ENCODE results near the gene THBS2. TPM values are rescaled to one million over a fixed set of nuclear protein-coding genes. Genes with fewer than 3 reads are reported as not detected.
A peak's percentile ranks its signal among the peaks of the same experiment; 100 is the strongest.

THBS2 gene
- total and polyA plus RNA-seq, 8 donors = 4.8 to 126 (median 6.9) TPM

GRCh38 chr6:169256061-169256460, 2.4 kb upstream of the THBS2 start:
- no peak for ATAC-seq
- no peak overlapping the region for H3K4me3 ChIP-seq
- peak in 1 of 4 donors; percentile 28 for DNase-seq
- H3K36me3 ChIP-seq = no peaks in the 10 kb centered on the region
- TF ChIP-seq, protein P1, sequence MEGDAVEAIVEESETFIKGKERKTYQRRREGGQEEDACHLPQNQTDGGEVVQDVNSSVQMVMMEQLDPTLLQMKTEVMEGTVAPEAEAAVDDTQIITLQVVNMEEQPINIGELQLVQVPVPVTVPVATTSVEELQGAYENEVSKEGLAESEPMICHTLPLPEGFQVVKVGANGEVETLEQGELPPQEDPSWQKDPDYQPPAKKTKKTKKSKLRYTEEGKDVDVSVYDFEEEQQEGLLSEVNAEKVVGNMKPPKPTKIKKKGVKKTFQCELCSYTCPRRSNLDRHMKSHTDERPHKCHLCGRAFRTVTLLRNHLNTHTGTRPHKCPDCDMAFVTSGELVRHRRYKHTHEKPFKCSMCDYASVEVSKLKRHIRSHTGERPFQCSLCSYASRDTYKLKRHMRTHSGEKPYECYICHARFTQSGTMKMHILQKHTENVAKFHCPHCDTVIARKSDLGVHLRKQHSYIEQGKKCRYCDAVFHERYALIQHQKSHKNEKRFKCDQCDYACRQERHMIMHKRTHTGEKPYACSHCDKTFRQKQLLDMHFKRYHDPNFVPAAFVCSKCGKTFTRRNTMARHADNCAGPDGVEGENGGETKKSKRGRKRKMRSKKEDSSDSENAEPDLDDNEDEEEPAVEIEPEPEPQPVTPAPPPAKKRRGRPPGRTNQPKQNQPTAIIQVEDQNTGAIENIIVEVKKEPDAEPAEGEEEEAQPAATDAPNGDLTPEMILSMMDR (IDR thresholded peaks at IDR 0.05) = no peak
- peaks cover 8 to 11% of the 10 kb centered on the region in 2 donors for H3K4me1 ChIP-seq
- H3K27ac ChIP-seq = no peak overlapping the region
- peaks cover 0 to 3% of the 10 kb centered on the region in 2 donors for H3K9me3 ChIP-seq
- H3K27me3 ChIP-seq = peaks cover 24 to 53% of the 10 kb centered on the region in 2 donors
- intact Hi-C loops (cut with DNase I) = no loop called here

GRCh38 chr6:169255643-169256042, 2.0 kb upstream of the THBS2 start:
- no peak for ATAC-seq
- TF ChIP-seq, protein P1 (IDR thresholded peaks at IDR 0.05) = no peak
- Histone ChIP-seq H3K27ac (no peak overlapping the region), H3K4me1 (peaks cover 8 to 11% of the 10 kb centered on the region in 2 donors), H3K4me3 (no peak overlapping the region), H3K9me3 (peaks cover 0 to 3% of the 10 kb centered on the region in 2 donors), H3K27me3 (peaks cover 24 to 57% of the 10 kb centered on the region in 2 donors), H3K36me3 (no peaks in the 10 kb centered on the region)
- intact Hi-C loops (cut with DNase I) = no loop called here
- no peak for DNase-seq

GRCh38 chr6:169254456-169255316, 1.0 kb upstream of the THBS2 start:
- TF ChIP-seq, protein P1 (IDR thresholded peaks at IDR 0.05) = no peak
- H3K9me3 ChIP-seq = peaks cover 0 to 3% of the 10 kb centered on the region in 2 donors
- no peaks in the 10 kb centered on the region for H3K36me3 ChIP-seq
- peak overlapping the region in 1 of 2 donors; percentile 88 for H3K27ac ChIP-seq
- peaks cover 8 to 11% of the 10 kb centered on the region in 2 donors for H3K4me1 ChIP-seq
- peaks cover 24 to 65% of the 10 kb centered on the region in 2 donors for H3K27me3 ChIP-seq
- ATAC-seq = no peak
- H3K4me3 ChIP-seq = no peak overlapping the region
- DNase-seq = peak in 1 of 4 donors; percentile 34
- intact Hi-C loops (cut with DNase I) = no loop called here

DNA sequence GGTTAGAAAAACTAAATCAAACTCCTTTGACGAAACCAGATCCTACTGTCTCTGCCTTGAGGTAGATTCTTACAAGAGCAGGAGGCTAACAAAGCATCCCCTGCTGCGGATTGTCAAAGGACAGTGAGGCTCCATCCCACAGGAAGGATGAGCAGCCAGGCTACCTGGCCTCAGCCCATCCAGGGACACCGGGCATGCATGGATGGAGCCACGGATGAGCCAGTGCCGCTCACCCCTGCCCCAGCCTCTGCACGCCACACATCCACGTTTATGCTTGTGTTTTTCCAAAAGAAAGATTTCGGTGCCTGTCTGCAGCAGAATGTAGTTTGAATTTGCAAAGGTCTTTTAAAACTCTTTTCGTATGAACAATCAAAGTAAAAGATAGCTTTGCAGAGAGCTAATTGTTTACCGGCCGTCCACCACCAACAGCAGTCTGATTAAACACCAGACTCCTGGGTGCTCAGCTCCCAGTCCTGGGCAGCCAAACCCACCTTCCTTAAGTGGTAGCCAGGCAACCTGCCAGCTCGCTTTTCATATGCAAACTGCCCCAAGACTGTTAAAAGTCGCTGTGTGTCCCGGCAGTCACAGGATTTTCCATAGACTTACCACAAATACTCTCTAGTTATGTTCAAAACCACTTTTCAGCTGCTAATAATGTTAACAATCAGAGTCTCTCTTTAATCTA, 999 bp downstream of the THBS2 start:
- TF ChIP-seq, protein P1 (IDR thresholded peaks at IDR 0.05) = no peak
- peak in 2 of 4 donors; percentile 40 to 71 for DNase-seq
- Histone ChIP-seq H3K9me3 (no peaks in the 10 kb centered on the region), H3K4me1 (peaks cover 8 to 11% of the 10 kb centered on the region in 2 donors), H3K27ac (peak overlapping the region in 1 of 2 donors; percentile 88), H3K4me3 (peak overlapping the region; percentile 27), H3K36me3 (no peaks in the 10 kb centered on the region), H3K27me3 (peaks cover 24 to 74% of the 10 kb centered on the region in 2 donors)
- ATAC-seq = peak; percentile 31
- intact Hi-C loops (cut with DNase I) = no loop called here

Data from left lung (tissue), 10 donors.